Neural crest cell (in vitro differentiated cells): ENCODE results near the gene IMPACT. TPM values are rescaled to one million over a fixed set of nuclear protein-coding genes. Genes with fewer than 3 reads are reported as not detected.

Experiments
- DNase-seq: peaks from one replicate; pipeline ENCODE4 v3.0.0; 2021; ENCODE audit warnings: low read depth, mixed read lengths, low spot score
- H3K27ac Mint-ChIP-seq: one replicate; pipeline ENCODE4 v1.8.0; 2021; ENCODE audit warnings: mild to moderate bottlenecking, mixed read lengths; ENCODE audit not compliant: unreplicated experiment
- H3K27me3 Mint-ChIP-seq: 2 replicates; pipeline ENCODE4 v1.8.0; 2021; ENCODE audit warnings: low read depth, mild to moderate bottlenecking, mixed read lengths
- H3K36me3 Mint-ChIP-seq: 2 replicates; pipeline ENCODE4 v1.8.0; 2021; ENCODE audit warnings: low read depth, mild to moderate bottlenecking, mixed read lengths
- H3K4me1 Mint-ChIP-seq: 2 replicates; pipeline ENCODE4 v1.8.0; 2021; ENCODE audit warnings: mixed read lengths
- H3K4me3 Mint-ChIP-seq: one replicate; pipeline ENCODE4 v1.8.0; 2021; ENCODE audit warnings: mild to moderate bottlenecking, mixed read lengths
- H3K9me3 Mint-ChIP-seq: 2 replicates; pipeline ENCODE4 v1.8.0; 2021; ENCODE audit warnings: mixed read lengths
- CTCF ChIP-seq: fragments of 200-600 bp; sonication (generic); conservative IDR thresholded peaks from 2 replicates; pipeline ENCODE4 v1.5.0; 2021; ENCODE audit warnings: antibody characterized with exemption, mild to moderate bottlenecking
- total RNA-seq: library from RNA; stranded (reverse); gene quantifications from 2 replicates; pipeline ENCODE4 v1.2.1, GENCODE V29; 2021

The IMPACT gene
- total RNA-seq, 1 donor from 2014 or later: 32.7 TPM

- peaks cover 8% of the 10 kb centered on the region for H3K4me1 Mint-ChIP-seq
- H3K9me3 Mint-ChIP-seq: no peaks in the 10 kb centered on the region
- no peak overlapping the region for H3K27ac Mint-ChIP-seq
Measured at GRCh38 chr18:24388957-24389356, 37.5 kb upstream of the IMPACT start.

GRCh38 chr18:24395049-24395795, 31.2 kb upstream of the IMPACT start:
- Mint-ChIP-seq H3K27ac (no peak overlapping the region), H3K27me3 (peaks cover 12% of the 10 kb centered on the region), H3K4me3 (peak overlapping the region; percentile 87), H3K4me1 (peaks cover 32% of the 10 kb centered on the region), H3K36me3 (peaks cover 3% of the 10 kb centered on the region), H3K9me3 (no peaks in the 10 kb centered on the region)
- no peak for DNase-seq
- no peak for TF ChIP-seq CTCF

More at GRCh38 chr18:24388957-24389356, 37.5 kb upstream of the IMPACT start:
- Mint-ChIP-seq H3K36me3 (peaks cover 3% of the 10 kb centered on the region), H3K27me3 (no peaks in the 10 kb centered on the region), H3K4me3 (no peak overlapping the region)
- no peak for TF ChIP-seq CTCF
- no peak for DNase-seq

GRCh38 chr18:24396082-24396633, 30.3 kb upstream of the IMPACT start:
- H3K27ac Mint-ChIP-seq: no peak overlapping the region
- peaks cover 15% of the 10 kb centered on the region for H3K27me3 Mint-ChIP-seq
- peak overlapping the region; percentile 84 for H3K4me3 Mint-ChIP-seq

GRCh38 chr18:24397131-24397693, 29.3 kb upstream of the IMPACT start:
- Mint-ChIP-seq H3K4me1 (peaks cover 32% of the 10 kb centered on the region), H3K4me3 (peak overlapping the region; percentile 89), H3K27me3 (peaks cover 15% of the 10 kb centered on the region), H3K9me3 (no peaks in the 10 kb centered on the region), H3K27ac (peak overlapping the region; percentile 97), H3K36me3 (no peaks in the 10 kb centered on the region)
- no peak for TF ChIP-seq CTCF
- no peak for DNase-seq

More at GRCh38 chr18:24396082-24396633, 30.3 kb upstream of the IMPACT start:
- no peak for DNase-seq
- Mint-ChIP-seq H3K9me3 (no peaks in the 10 kb centered on the region), H3K4me1 (peaks cover 32% of the 10 kb centered on the region), H3K36me3 (peaks cover under 1% of the 10 kb centered on the region)
- no peak for TF ChIP-seq CTCF

GRCh38 chr18:24397694-24398368, 28.6 kb upstream of the IMPACT start, which contains the start of gene OSBPL1A:
Gene OSBPL1A, minus strand, starts transcription at chr18:24397824. Its CDS starts 20,291 bp downstream, at chr18:24377533.
- Mint-ChIP-seq H3K27ac (peak within 1 kb of the TSS; percentile 97), H3K9me3 (no peaks in the 10 kb centered on the region), H3K27me3 (peaks cover 15% of the 10 kb centered on the region), H3K4me1 (peaks cover 32% of the 10 kb centered on the region), H3K4me3 (peak within 1 kb of the TSS; percentile 89), H3K36me3 (no peaks in the 10 kb centered on the region)
- peak; percentile 84 for DNase-seq
- no peak for TF ChIP-seq CTCF
